ENCODE results near the gene PLEKHD1.

GRCh38 chr14:69500096-69500495 is 15.6 kb downstream of the PLEKHD1 start:
- TF ChIP-seq, protein P1, sequence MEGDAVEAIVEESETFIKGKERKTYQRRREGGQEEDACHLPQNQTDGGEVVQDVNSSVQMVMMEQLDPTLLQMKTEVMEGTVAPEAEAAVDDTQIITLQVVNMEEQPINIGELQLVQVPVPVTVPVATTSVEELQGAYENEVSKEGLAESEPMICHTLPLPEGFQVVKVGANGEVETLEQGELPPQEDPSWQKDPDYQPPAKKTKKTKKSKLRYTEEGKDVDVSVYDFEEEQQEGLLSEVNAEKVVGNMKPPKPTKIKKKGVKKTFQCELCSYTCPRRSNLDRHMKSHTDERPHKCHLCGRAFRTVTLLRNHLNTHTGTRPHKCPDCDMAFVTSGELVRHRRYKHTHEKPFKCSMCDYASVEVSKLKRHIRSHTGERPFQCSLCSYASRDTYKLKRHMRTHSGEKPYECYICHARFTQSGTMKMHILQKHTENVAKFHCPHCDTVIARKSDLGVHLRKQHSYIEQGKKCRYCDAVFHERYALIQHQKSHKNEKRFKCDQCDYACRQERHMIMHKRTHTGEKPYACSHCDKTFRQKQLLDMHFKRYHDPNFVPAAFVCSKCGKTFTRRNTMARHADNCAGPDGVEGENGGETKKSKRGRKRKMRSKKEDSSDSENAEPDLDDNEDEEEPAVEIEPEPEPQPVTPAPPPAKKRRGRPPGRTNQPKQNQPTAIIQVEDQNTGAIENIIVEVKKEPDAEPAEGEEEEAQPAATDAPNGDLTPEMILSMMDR (IDR thresholded peaks at IDR 0.05): no peak
- no peak for TF ChIP-seq POLR2A (IDR thresholded peaks at IDR 0.05)

All from right lobe of liver (tissue), 4 donors.